Right lobe of liver (tissue), 4 donors: ENCODE data around the gene RELL1.

ENCODE experiments used
- CTCF ChIP-seq, 4 donors: fragments of 200-600 bp in 3 of 4; fragments of 450-650 bp in 1 of 4; IDR thresholded peaks; one replicate each; pipeline versions ENCODE4 v1.5.1 to v1.8.0; 2016 to 2022; ENCODE audit warnings: antibody characterized with exemption in 4 of 4, mild to moderate bottlenecking in 2 of 4
- POLR2A ChIP-seq: fragments of 450-650 bp; IDR thresholded peaks from one replicate; pipeline ENCODE4 v1.6.1; 2017; ENCODE audit warnings: antibody characterized with exemption, mild to moderate bottlenecking
- donor health status: DM: no; HTN: no; CAD: no.
- donor health status: DM: no; HTN: no; CAD: no.
- donor health status: DM: no; HTN: yes; CAD: no.

- TF ChIP-seq CTCF (IDR thresholded peaks at IDR 0.05): no peak
- no peak for TF ChIP-seq POLR2A
Measured at GRCh38 chr4:37625499-37625898, 60.7 kb downstream of the RELL1 start.
